DND-41 (cell line): ENCODE data around the gene PUS7L.
"Not testable (repeated sequence)": the region's sequence is repeated elsewhere in the genome, so short reads cannot be mapped to it uniquely, and the experiment has no call there.

ENCODE experiments used
- ATAC-seq: fragments of 200-7000 bp; cut with Tn5 transposase; 3 replicates; pipeline ENCODE4 v1.9.1; 2021; ENCODE audit warnings: low read depth; ENCODE audit not compliant: insufficient read depth
- DNase-seq: peaks from one replicate; pipeline ENCODE4 v3.0.0-alpha.2; 2020
- H2AFZ ChIP-seq: 2 replicates; pipeline ENCODE4 v1.6.0; 2012; ENCODE audit warnings: low read depth, low read length
- H3K27ac ChIP-seq: 2 replicates; pipeline ENCODE4 v1.5.1; 2012; ENCODE audit warnings: low read length, inconsistent platforms
- H3K27me3 ChIP-seq: fragments of 200-600 bp; sonication (generic); 2 replicates; pipeline ENCODE4 v1.6.0; 2012; ENCODE audit warnings: low read length, mild to moderate bottlenecking, inconsistent platforms; ENCODE audit not compliant: insufficient read depth, poor library complexity
- H3K36me3 ChIP-seq: 2 replicates; pipeline ENCODE4 v1.5.1; 2012; ENCODE audit warnings: low read length, inconsistent platforms; ENCODE audit not compliant: insufficient read depth
- H3K4me1 ChIP-seq: 2 replicates; pipeline ENCODE4 v1.5.1; 2012; ENCODE audit warnings: mild to moderate bottlenecking, low read length; ENCODE audit not compliant: insufficient read depth
- H3K4me2 ChIP-seq: 2 replicates; pipeline ENCODE4 v1.6.0; 2012; ENCODE audit warnings: mild to moderate bottlenecking, moderate library complexity, low read length, inconsistent platforms; ENCODE audit not compliant: insufficient read depth
- H3K4me3 ChIP-seq, 2 experiments: fragments of 200-600 bp in 1 of 2; shearing (Covaris generic) in 1 of 2; 2 replicates each; pipeline ENCODE4 v1.5.1; 2012 to 2016; ENCODE audit warnings: inconsistent platforms in 2 of 2, low read length in 2 of 2, mild to moderate bottlenecking in 2 of 2, low read depth in 1 of 2, moderate library complexity in 1 of 2
- H3K79me2 ChIP-seq: 2 replicates; pipeline ENCODE4 v1.6.0; 2012; ENCODE audit warnings: low read length, inconsistent platforms; ENCODE audit not compliant: insufficient read depth
- H3K9ac ChIP-seq: 2 replicates; pipeline ENCODE4 v1.6.0; 2012; ENCODE audit warnings: low read depth, mild to moderate bottlenecking, inconsistent platforms, low read length, moderate library complexity
- H3K9me3 ChIP-seq: 2 replicates; pipeline ENCODE4 v1.5.1; 2012; ENCODE audit warnings: low read length, moderate library complexity, mild to moderate bottlenecking, inconsistent platforms; ENCODE audit not compliant: insufficient read depth, severe bottlenecking
- H4K20me1 ChIP-seq: 2 replicates; pipeline ENCODE4 v1.6.0; 2012; ENCODE audit warnings: low read length; ENCODE audit not compliant: insufficient read depth
- EZH2 ChIP-seq: IDR thresholded peaks from 3 replicates; pipeline ENCODE4 v1.6.1; 2012; ENCODE audit warnings: borderline replicate concordance, low read depth, mild to moderate bottlenecking, moderate library complexity, low read length, inconsistent platforms; ENCODE audit not compliant: severe bottlenecking
- TF ChIP-seq, protein P1 (sequence below): IDR thresholded peaks from 2 replicates; pipeline ENCODE4 v1.5.1; 2012; ENCODE audit warnings: borderline replicate concordance, low read length, moderate library complexity, mild to moderate bottlenecking; ENCODE audit not compliant: poor library complexity, severe bottlenecking; ENCODE audit errors: extremely low read depth

The PUS7L gene

DNA sequence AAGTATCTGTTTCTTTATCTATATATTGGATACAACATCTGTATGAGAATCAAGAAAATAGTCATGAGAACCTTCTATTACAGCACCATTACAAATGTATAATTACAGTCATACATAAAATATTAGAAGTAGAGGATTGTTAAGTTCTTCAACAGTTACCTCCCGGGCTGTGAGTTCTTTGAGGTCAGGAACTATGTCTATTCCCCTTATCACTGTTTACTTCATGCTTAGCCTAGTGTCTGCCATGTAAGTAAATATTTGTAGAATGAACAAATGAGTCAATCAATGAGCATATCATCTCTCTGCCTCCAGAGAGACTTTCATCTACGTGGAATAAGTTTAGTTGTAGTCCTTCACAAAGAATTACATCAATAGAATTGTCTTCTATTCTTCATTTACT, 47.2 kb downstream of the PUS7L start:
- H3K4me3 ChIP-seq = no peak overlapping the region
- no peaks in the 10 kb centered on the region for H3K9me3 ChIP-seq
- H3K9ac ChIP-seq = no peak overlapping the region
- H2AFZ ChIP-seq = no peak overlapping the region
- no peaks in the 10 kb centered on the region for H3K27me3 ChIP-seq
- H3K27ac ChIP-seq = no peak overlapping the region
- no peaks in the 10 kb centered on the region for H3K36me3 ChIP-seq
- no peak overlapping the region for H3K4me2 ChIP-seq
- H3K4me1 ChIP-seq = no peaks in the 10 kb centered on the region
- ATAC-seq (no peak), DNase-seq (no peak)
- no peak for TF ChIP-seq EZH2
- TF ChIP-seq, protein P1, sequence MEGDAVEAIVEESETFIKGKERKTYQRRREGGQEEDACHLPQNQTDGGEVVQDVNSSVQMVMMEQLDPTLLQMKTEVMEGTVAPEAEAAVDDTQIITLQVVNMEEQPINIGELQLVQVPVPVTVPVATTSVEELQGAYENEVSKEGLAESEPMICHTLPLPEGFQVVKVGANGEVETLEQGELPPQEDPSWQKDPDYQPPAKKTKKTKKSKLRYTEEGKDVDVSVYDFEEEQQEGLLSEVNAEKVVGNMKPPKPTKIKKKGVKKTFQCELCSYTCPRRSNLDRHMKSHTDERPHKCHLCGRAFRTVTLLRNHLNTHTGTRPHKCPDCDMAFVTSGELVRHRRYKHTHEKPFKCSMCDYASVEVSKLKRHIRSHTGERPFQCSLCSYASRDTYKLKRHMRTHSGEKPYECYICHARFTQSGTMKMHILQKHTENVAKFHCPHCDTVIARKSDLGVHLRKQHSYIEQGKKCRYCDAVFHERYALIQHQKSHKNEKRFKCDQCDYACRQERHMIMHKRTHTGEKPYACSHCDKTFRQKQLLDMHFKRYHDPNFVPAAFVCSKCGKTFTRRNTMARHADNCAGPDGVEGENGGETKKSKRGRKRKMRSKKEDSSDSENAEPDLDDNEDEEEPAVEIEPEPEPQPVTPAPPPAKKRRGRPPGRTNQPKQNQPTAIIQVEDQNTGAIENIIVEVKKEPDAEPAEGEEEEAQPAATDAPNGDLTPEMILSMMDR = no peak
- no peaks in the 10 kb centered on the region for H3K79me2 ChIP-seq
- no peaks in the 10 kb centered on the region for H4K20me1 ChIP-seq

DNA sequence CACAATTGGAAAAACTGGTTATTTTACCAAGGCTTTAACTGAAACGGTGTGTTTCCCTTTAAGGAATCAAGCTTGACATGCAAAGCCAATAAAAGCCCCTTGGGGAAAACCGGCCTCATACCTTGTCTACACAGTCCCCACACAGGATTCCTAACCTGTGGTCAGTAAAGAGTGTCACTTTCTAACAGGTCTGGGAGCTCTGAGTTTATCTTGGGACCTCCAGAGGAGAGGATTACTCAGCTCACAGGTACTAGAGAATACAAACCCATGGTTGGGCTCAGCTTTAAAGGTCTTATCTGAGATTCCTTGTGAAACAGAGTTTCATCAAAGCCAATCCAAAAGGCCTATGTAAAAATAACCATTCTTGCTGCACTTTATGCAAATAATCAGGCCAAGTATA, 54.8 kb downstream of the PUS7L start:
- H3K79me2 ChIP-seq, H2AFZ ChIP-seq, DNase-seq, H3K36me3 ChIP-seq, H4K20me1 ChIP-seq, ATAC-seq, H3K9me3 ChIP-seq, H3K27ac ChIP-seq, H3K9ac ChIP-seq, H3K27me3 ChIP-seq, H3K4me3 ChIP-seq, H3K4me2 ChIP-seq, H3K4me1 ChIP-seq: not testable (repeated sequence)

DNA sequence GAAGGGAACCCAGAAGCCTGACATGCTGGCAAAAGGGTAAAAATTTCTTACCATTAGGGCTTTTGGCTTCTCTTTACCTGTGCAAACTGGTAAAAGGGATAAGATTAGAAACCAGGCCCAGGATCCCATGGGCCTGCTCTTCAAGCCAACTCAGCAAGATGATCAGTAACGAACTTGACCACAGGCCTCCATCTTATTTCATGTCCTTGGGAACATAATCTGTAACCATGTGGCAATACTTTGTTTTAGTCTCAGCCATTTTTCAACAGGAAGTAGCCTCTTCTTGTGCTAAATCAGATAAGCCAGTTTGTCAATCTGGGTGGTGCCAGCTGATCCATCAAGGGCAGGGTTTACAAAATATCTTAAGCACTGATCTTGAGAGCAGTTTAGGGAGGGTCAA, 57.4 kb downstream of the PUS7L start:
- H2AFZ ChIP-seq = peak overlapping the region; percentile 31; the same call in 1 of the 2 replicates
- not testable (repeated sequence) for H3K4me1 ChIP-seq, H3K4me3 ChIP-seq, H3K27ac ChIP-seq, H4K20me1 ChIP-seq, DNase-seq, H3K9ac ChIP-seq, H3K4me2 ChIP-seq, H3K27me3 ChIP-seq, H3K36me3 ChIP-seq, H3K9me3 ChIP-seq, H3K79me2 ChIP-seq
- peak; percentile 22; the same call in 1 of the 3 replicates for ATAC-seq

DNA sequence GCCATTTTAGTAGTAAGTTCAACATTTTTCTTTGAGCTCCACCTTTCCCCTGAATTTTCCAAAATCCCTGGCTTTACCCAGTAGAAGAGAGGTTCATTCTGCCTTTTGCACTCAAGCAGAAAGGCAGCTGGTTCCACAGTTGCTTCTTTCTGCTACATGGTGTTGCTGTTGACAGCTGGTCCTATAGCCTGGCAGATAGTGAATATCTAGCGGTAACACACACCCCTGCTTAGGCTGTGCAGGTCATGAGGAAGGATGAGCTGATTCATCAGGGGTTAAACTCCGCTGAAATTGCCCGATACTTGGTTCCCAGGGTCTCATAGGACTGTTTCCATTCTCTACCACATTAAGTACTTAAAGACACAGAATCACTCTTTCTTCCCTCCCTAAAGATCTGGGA, 62.4 kb downstream of the PUS7L start:
- Histone ChIP-seq H3K9me3 (no peaks in the 10 kb centered on the region), H3K79me2 (no peaks in the 10 kb centered on the region), H3K4me3 (no peak overlapping the region), H3K4me2 (no peak overlapping the region), H2AFZ (no peak overlapping the region), H3K36me3 (no peaks in the 10 kb centered on the region), H4K20me1 (no peaks in the 10 kb centered on the region), H3K27me3 (no peaks in the 10 kb centered on the region), H3K9ac (no peak overlapping the region), H3K4me1 (no peaks in the 10 kb centered on the region), H3K27ac (no peak overlapping the region)
- ATAC-seq = no peak
- DNase-seq = no peak
- TF ChIP-seq EZH2 = no peak
- TF ChIP-seq, protein P1 = no peak
